Subcutaneous adipose tissue (tissue), 4 donors: ENCODE results near the gene LGI4. TPM values are rescaled to one million over a fixed set of nuclear protein-coding genes. Genes with fewer than 3 reads are reported as not detected.

Source experiments
- CTCF ChIP-seq: fragments of 450-650 bp; IDR thresholded peaks from one replicate; pipeline ENCODE4 v1.5.1; 2016; ENCODE audit warnings: low read depth, mild to moderate bottlenecking, control low read depth, antibody characterized with exemption, moderate library complexity
- total RNA-seq, 4 donors: library from RNA; depleted of rRNA; stranded (reverse); fragments of >200 nt; gene quantifications; one replicate each; pipeline ENCODE4 v1.1.0, GENCODE V29; 2016

Gene LGI4
- total RNA-seq, 4 donors from 2014 or later, result 11.6 to 34.1 (median 21.3) TPM

DNA sequence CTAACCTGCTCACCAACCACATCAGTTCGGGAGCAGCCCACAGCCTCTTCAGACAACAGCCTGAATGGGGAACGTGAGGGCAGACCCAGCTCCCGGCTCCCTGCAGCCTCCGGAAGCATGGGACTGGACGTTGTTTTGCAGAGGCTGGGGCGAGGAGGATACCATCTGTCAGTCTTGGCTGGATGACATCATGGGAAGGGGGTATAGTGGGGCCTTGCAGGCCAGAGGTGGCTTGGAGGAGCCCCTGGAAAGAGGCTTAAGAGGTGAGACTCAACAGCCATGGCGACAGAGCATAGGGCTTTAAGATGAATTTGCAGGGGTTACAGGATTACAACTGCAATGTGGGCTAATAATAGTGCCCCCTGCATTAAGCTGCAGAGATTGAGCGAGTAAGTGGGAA, 17.7 kb downstream of the LGI4 start:
- no peak for TF ChIP-seq CTCF

GRCh38 chr19:35116072-35116801, 18.6 kb downstream of the LGI4 start:
- no peak for TF ChIP-seq CTCF

DNA sequence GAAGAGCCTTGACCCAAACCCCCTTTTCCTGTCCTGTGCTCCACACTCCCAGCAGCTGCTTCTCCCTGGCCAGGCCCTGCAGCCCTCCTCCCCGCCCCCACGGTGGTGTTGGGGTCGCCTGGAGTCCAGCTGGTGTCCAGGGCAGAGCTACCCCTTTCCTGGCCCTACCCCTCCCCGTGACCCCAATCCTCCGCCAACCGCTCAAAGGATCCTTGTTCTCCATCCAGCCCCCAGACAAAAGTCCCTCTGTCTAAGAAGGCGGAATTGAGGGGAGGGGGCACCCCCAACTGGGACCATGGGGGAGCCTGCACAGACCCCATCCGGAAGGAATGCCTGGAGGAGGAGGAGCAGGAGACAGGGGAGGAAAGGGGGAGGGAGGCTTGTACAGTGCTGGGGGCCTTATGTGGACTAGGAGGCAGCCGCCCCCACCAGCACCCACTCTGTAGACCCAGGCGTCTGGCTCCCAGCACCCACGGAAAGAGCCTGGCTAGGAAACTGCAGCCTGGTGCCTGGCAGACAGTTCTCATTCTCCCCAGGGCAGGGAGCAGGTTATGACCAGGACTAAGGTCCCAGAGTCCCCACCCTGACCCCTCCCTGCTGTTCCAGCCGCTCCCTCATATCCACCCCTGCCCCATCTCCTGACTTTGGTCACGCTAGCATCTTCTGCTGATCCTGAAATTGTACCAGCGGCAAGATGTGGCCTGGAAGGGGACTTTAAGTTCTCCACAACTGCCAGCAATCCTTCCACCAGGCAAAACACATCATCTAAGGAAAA, 19.5 kb downstream of the LGI4 start, which contains the start of gene FXYD3:
Gene FXYD3, plus strand, starts transcription at position 647 of the 775 bp plus-strand sequence. CDS start 3,554 bp downstream, outside the sequence.
- no peak for TF ChIP-seq CTCF

DNA sequence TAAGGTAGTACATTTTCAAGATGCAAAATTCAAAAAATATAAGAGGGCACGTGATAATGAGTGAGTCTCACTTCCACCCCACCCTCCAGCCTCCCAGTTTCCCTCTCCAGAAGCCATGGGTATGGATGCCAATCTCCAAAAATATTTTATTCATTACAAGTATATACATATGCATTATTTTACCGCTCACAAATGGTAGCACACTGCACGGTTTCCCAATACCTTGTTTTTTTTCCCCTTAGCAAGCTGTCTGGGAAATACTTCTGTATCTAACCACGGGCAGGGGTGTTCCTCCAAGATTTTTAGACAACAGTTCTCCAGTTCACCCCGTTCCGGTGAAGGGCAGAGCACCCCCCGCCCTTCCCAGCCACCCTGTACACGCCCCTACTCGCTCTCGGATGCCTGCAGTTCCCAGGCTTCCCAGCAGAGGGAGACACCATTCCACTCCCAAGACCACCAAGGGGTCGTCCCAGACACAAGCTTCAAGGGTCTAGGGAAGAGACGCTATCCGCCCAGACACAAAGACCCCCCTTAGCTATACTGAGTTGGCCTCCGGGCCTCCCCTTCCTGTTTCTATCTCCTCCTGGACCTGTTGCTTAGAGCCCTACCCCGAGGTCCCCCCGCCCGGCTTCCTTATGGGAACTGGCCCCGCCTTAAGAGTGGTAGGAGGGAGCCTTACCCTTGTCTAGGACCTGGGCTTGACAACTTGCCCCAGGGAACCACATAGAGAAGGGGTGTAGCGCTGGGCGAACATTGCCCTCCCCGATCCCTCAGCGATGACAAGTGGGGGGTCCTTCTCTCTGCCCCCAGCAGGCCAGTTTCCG, 20.3 kb downstream of the LGI4 start:
- TF ChIP-seq CTCF, result no peak

- TF ChIP-seq CTCF, result no peak
Observed at GRCh38 chr19:35112995-35113688, 21.7 kb downstream of the LGI4 start.

- TF ChIP-seq CTCF, result no peak
Observed at GRCh38 chr19:35110974-35111373, 23.9 kb downstream of the LGI4 start.
